ENCODE data around the gene CLN3. TPM values are rescaled to one million over a fixed set of nuclear protein-coding genes. Genes with fewer than 3 reads are reported as not detected.
A peak's percentile ranks its signal among the peaks of the same experiment; 100 is the strongest.

CLN3 gene
- total RNA-seq, 1 experiment from 2014 or later: 70.3 TPM

GRCh38 chr16:28495098-28495793, 3.4 kb upstream of the CLN3 start:
- intact Hi-C loops (cut with micrococcal nuclease; ENCODE audit: unreplicated experiment): no loop called here
- Histone ChIP-seq H3K36me3 (ENCODE audit: low read depth) (no peaks in the 10 kb centered on the region), H2AFZ (no peak overlapping the region), H3K9me3 (ENCODE audit: insufficient read depth, low read depth) (no peaks in the 10 kb centered on the region), H4K20me1 (ENCODE audit: insufficient read depth) (no peaks in the 10 kb centered on the region), H3K9me2 (ENCODE audit: insufficient read depth) (no peaks in the 10 kb centered on the region), H3K27me3 (ENCODE audit: insufficient read depth, low read depth) (no peaks in the 10 kb centered on the region), H3K4me1 (replicated peaks; ENCODE audit: insufficient read depth) (peaks cover 26% of the 10 kb centered on the region), H3K79me2 (ENCODE audit: low read depth) (no peaks in the 10 kb centered on the region), H3K27ac (no peak overlapping the region), H3K4me3 (no peak overlapping the region), H3F3A (ENCODE audit: insufficient read depth, low read depth) (peaks cover 11% of the 10 kb centered on the region), H3K4me2 (peak overlapping the region; percentile 20; the same call in 1 of the 2 replicates)
- TF ChIP-seq CTCF (conservative IDR thresholded peaks at IDR 0.05) (no peak), EZH2 (IDR thresholded peaks at IDR 0.05; ENCODE audit: low read depth) (no peak)
- BruUV-seq (replicated peaks): no TSS peak
- CTCF ChIA-PET: no interaction called here
- no peak for DNase-seq
- POLR2A ChIA-PET (ENCODE audit: unreplicated experiment): no interaction called here

GRCh38 chr16:28494121-28494851, 2.4 kb upstream of the CLN3 start, which contains the start of gene APOBR:
Gene APOBR, plus strand, starts transcription at chr16:28494643. Its CDS starts 39 bp downstream, at chr16:28494682.
- no TSS peak for BruUV-seq (replicated peaks)
- no peaks in the 10 kb centered on the region for H3K27me3 ChIP-seq (ENCODE audit: insufficient read depth, low read depth)
- no peak within 1 kb of the TSS for H3K4me3 ChIP-seq
- no peak for DNase-seq
- ChIA-PET CTCF (no interaction called here), POLR2A (ENCODE audit: unreplicated experiment) (no interaction called here)
- H2AFZ ChIP-seq: no peak within 1 kb of the TSS
- peaks cover 9% of the 10 kb centered on the region for H3K79me2 ChIP-seq (ENCODE audit: low read depth)
- no peak within 1 kb of the TSS for H3K27ac ChIP-seq
- intact Hi-C loops (cut with micrococcal nuclease; ENCODE audit: unreplicated experiment): loop anchor here (5.0 kb wide), 1 partner anchor 33 kb away; no protein-coding TSS in a partner anchor
- H3K4me1 ChIP-seq (replicated peaks; ENCODE audit: insufficient read depth): peaks cover 26% of the 10 kb centered on the region
- H4K20me1 ChIP-seq (ENCODE audit: insufficient read depth): no peaks in the 10 kb centered on the region
- no peaks in the 10 kb centered on the region for H3K9me3 ChIP-seq (ENCODE audit: insufficient read depth, low read depth)
- TF ChIP-seq CTCF (conservative IDR thresholded peaks at IDR 0.05) (no peak), EZH2 (IDR thresholded peaks at IDR 0.05; ENCODE audit: low read depth) (no peak)
- H3F3A ChIP-seq (ENCODE audit: insufficient read depth, low read depth): peaks cover 11% of the 10 kb centered on the region
- H3K4me2 ChIP-seq: peak within 1 kb of the TSS; percentile 20; the same call in 1 of the 2 replicates
- peaks cover 2% of the 10 kb centered on the region; the same call in 1 of the 2 replicates for H3K36me3 ChIP-seq (ENCODE audit: low read depth)
- no peaks in the 10 kb centered on the region for H3K9me2 ChIP-seq (ENCODE audit: insufficient read depth)

- Histone ChIP-seq H3K27ac (peak overlapping the region; percentile 91), H3K4me3 (peak overlapping the region; percentile 78), H3K4me1 (replicated peaks; ENCODE audit: insufficient read depth) (peaks cover 26% of the 10 kb centered on the region), H3K9me2 (ENCODE audit: insufficient read depth) (no peaks in the 10 kb centered on the region), H3K79me2 (ENCODE audit: low read depth) (peaks cover 18% of the 10 kb centered on the region), H3F3A (ENCODE audit: insufficient read depth, low read depth) (peaks cover 11% of the 10 kb centered on the region), H4K20me1 (ENCODE audit: insufficient read depth) (no peaks in the 10 kb centered on the region), H3K36me3 (ENCODE audit: low read depth) (peaks cover 12% of the 10 kb centered on the region; the same call in 1 of the 2 replicates), H3K4me2 (peak overlapping the region; percentile 72), H3K9me3 (ENCODE audit: insufficient read depth, low read depth) (no peaks in the 10 kb centered on the region), H3K27me3 (ENCODE audit: insufficient read depth, low read depth) (no peaks in the 10 kb centered on the region), H2AFZ (peak overlapping the region; percentile 81)
- TF ChIP-seq EZH2 (IDR thresholded peaks at IDR 0.05; ENCODE audit: low read depth) (no peak), CTCF (conservative IDR thresholded peaks at IDR 0.05) (no peak)
- CTCF ChIA-PET: no interaction called here
- intact Hi-C loops (cut with micrococcal nuclease; ENCODE audit: unreplicated experiment): loop anchor here (1.0 to 5.0 kb wide), 2 partner anchors 13 to 35 kb away; no protein-coding TSS in a partner anchor
- POLR2A ChIA-PET (ENCODE audit: unreplicated experiment): interaction anchor here (0.6 to 0.9 kb wide), 2 partner anchors 9 kb away, joined by 5 to 16 read pairs; no protein-coding TSS in a partner anchor
- no peak for DNase-seq
- no TSS peak for BruUV-seq (replicated peaks)
Observed at GRCh38 chr16:28492511-28492910, 637 bp upstream of the CLN3 start.
